K562 (cell line): Measurements from ENCODE around the gene PFKFB2. TPM values are rescaled to one million over a fixed set of nuclear protein-coding genes. Genes with fewer than 3 reads are reported as not detected.

ENCODE experiments used
- CEBPB ChIP-seq: fragments of 450-650 bp; IDR thresholded peaks from 2 replicates; pipeline ENCODE4 v1.6.1; 2016; ENCODE audit warnings: missing genetic modification characterization, missing compliant biosample characterization
- ETS2 ChIP-seq: IDR thresholded peaks from 2 replicates; pipeline ENCODE4 v1.6.1; 2016; ENCODE audit warnings: borderline replicate concordance, missing genetic modification characterization, mild to moderate bottlenecking, moderate library complexity, missing compliant biosample characterization; ENCODE audit not compliant: poor library complexity, severe bottlenecking
- MEIS2 ChIP-seq: fragments of 450-650 bp; IDR thresholded peaks from 2 replicates; pipeline ENCODE4 v1.6.1; 2014; ENCODE audit warnings: mild to moderate bottlenecking; ENCODE audit not compliant: partially characterized antibody
- polyA plus RNA-seq, 8 experiments: library from polyadenylated mRNA; depleted of rRNA in 4 of 8; stranded (reverse) in 5 of 8; unstranded in 3 of 8; fragments of >200 nt; fragmentation: Nextera tagmentation in 2 of 8; fragmentation: Illumina TruSeq in 1 of 8; extraction: Ambion mirVana in 2 of 8; extraction: Trizol in 1 of 8; gene quantifications; 2 replicates each; pipeline versions ENCODE4 v1.2.1 to v1.2.3, GENCODE V29; 2011 to 2014; ENCODE audit warnings: inconsistent platforms in 1 of 8, missing spikeins in 1 of 8
- total RNA-seq, 7 experiments: library from RNA; depleted of rRNA in 6 of 7; stranded (reverse); fragments of >200 nt in 6 of 7; fragmentation: Illumina TruSeq in 2 of 7; extraction: Trizol in 2 of 7; gene quantifications; 2 replicates each; pipeline versions ENCODE4 v1.2.1 to v1.2.3, GENCODE V29; 2011 to 2021; ENCODE audit warnings: low replicate concordance in 1 of 7
- TF ChIP-seq, protein P1 (sequence below): fragments of 450-650 bp; IDR thresholded peaks from 2 replicates; pipeline ENCODE4 v1.6.1; 2016; ENCODE audit warnings: mild to moderate bottlenecking, moderate library complexity

The PFKFB2 gene
- total and polyA plus RNA-seq, 9 of the 15 experiments (the other 6 are each of a cell fraction or from before 2014, with no cell fraction given): 6.9 to 26.0 (median 16.4) TPM

GRCh38 chr1:207103892-207104373 lies 50.9 kb downstream of the PFKFB2 start, which contains the start of gene C4BPA (continued):
- TF ChIP-seq, protein P1, sequence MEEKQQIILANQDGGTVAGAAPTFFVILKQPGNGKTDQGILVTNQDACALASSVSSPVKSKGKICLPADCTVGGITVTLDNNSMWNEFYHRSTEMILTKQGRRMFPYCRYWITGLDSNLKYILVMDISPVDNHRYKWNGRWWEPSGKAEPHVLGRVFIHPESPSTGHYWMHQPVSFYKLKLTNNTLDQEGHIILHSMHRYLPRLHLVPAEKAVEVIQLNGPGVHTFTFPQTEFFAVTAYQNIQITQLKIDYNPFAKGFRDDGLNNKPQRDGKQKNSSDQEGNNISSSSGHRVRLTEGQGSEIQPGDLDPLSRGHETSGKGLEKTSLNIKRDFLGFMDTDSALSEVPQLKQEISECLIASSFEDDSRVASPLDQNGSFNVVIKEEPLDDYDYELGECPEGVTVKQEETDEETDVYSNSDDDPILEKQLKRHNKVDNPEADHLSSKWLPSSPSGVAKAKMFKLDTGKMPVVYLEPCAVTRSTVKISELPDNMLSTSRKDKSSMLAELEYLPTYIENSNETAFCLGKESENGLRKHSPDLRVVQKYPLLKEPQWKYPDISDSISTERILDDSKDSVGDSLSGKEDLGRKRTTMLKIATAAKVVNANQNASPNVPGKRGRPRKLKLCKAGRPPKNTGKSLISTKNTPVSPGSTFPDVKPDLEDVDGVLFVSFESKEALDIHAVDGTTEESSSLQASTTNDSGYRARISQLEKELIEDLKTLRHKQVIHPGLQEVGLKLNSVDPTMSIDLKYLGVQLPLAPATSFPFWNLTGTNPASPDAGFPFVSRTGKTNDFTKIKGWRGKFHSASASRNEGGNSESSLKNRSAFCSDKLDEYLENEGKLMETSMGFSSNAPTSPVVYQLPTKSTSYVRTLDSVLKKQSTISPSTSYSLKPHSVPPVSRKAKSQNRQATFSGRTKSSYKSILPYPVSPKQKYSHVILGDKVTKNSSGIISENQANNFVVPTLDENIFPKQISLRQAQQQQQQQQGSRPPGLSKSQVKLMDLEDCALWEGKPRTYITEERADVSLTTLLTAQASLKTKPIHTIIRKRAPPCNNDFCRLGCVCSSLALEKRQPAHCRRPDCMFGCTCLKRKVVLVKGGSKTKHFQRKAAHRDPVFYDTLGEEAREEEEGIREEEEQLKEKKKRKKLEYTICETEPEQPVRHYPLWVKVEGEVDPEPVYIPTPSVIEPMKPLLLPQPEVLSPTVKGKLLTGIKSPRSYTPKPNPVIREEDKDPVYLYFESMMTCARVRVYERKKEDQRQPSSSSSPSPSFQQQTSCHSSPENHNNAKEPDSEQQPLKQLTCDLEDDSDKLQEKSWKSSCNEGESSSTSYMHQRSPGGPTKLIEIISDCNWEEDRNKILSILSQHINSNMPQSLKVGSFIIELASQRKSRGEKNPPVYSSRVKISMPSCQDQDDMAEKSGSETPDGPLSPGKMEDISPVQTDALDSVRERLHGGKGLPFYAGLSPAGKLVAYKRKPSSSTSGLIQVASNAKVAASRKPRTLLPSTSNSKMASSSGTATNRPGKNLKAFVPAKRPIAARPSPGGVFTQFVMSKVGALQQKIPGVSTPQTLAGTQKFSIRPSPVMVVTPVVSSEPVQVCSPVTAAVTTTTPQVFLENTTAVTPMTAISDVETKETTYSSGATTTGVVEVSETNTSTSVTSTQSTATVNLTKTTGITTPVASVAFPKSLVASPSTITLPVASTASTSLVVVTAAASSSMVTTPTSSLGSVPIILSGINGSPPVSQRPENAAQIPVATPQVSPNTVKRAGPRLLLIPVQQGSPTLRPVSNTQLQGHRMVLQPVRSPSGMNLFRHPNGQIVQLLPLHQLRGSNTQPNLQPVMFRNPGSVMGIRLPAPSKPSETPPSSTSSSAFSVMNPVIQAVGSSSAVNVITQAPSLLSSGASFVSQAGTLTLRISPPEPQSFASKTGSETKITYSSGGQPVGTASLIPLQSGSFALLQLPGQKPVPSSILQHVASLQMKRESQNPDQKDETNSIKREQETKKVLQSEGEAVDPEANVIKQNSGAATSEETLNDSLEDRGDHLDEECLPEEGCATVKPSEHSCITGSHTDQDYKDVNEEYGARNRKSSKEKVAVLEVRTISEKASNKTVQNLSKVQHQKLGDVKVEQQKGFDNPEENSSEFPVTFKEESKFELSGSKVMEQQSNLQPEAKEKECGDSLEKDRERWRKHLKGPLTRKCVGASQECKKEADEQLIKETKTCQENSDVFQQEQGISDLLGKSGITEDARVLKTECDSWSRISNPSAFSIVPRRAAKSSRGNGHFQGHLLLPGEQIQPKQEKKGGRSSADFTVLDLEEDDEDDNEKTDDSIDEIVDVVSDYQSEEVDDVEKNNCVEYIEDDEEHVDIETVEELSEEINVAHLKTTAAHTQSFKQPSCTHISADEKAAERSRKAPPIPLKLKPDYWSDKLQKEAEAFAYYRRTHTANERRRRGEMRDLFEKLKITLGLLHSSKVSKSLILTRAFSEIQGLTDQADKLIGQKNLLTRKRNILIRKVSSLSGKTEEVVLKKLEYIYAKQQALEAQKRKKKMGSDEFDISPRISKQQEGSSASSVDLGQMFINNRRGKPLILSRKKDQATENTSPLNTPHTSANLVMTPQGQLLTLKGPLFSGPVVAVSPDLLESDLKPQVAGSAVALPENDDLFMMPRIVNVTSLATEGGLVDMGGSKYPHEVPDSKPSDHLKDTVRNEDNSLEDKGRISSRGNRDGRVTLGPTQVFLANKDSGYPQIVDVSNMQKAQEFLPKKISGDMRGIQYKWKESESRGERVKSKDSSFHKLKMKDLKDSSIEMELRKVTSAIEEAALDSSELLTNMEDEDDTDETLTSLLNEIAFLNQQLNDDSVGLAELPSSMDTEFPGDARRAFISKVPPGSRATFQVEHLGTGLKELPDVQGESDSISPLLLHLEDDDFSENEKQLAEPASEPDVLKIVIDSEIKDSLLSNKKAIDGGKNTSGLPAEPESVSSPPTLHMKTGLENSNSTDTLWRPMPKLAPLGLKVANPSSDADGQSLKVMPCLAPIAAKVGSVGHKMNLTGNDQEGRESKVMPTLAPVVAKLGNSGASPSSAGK: no peak
- TF ChIP-seq ETS2: no peak
- TF ChIP-seq MEIS2: peak; percentile 43
- peak; percentile 92 for TF ChIP-seq CEBPB (tag)
